ENCODE data around the gene SEL1L3.

The SEL1L3 gene

GRCh38 chr4:25817059-25817681 lies 45.6 kb downstream of the SEL1L3 start:
- no peak for DNase-seq (ENCODE audit: low read depth in 2 of 2)

GRCh38 chr4:25816591-25817058 lies 46.2 kb downstream of the SEL1L3 start:
- DNase-seq (ENCODE audit: low read depth in 2 of 2): no peak

GRCh38 chr4:25815586-25815985 lies 47.2 kb downstream of the SEL1L3 start:
- no peak for DNase-seq (ENCODE audit: low read depth in 2 of 2)

DNA sequence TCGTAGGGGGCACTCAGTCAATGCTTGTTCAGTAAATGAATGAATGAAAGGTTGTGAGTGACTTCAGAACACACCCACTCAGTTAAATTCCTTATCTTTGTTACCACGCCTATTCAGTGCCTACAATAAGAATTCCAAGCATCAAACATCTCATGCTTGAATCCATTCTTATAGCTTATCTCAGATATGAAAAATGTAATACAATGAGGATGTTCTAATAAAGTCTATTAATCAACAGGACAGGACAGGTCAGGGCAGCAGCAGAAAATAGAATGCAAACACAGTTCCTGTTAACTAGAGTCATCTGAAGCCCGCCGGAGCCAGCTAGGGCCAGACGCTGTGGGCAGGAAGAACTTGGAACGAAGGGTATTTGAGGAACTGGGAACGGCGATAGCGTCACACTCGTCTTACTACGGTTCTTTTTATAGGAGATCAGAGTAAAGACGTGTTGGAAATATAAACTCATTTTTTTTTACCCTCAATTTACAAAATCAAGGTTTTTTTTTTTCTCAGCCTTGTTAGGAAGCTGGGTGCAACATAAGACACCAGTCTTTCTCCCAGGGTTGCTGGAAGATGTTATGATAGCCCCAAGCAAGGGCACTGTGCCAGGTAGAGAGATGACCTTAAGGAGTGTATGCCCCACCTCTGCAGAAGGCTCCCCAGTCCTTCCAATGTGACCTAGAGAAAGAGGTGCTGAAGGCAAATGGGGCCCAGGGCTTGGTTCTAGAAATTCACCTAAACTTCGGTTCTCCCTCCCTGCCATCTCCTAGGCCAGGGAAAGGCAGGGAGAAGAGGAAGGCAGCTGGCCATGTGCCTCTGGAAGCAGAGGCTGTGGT lies 48.3 kb downstream of the SEL1L3 start:
- no peak for DNase-seq (ENCODE audit: low read depth in 2 of 2)

DNA sequence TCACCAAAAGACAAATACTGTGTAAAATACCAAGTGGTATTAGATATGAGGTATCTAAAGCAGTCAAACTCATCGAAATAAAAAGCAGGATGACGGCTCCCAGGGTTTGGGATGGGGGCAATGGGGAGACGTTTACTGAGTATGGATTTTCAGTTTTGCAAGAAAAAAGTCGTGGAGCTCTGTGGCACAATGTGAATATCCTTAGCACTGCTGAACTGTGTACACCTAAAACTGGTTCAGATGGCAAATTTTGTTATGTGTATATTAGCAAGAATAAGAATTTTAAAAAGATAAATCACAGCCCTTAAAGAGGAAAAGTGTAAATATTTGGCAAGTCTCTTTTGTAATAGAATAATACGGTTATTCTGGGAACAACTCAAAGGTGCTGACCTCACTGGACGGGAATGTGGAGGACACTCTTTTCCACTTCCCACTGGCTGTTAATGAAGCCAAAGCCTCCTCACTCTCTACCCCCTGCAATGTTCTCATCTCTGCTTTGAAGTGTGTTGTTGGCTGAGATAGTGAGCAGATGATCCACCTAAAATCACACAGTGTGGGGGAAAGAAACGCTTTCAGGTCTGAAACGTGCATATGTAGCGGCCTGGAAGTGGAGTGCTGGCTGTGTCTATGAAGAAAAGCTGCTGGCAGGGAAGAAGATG lies 49.2 kb downstream of the SEL1L3 start:
- no peak for DNase-seq (ENCODE audit: low read depth in 2 of 2)

DNA sequence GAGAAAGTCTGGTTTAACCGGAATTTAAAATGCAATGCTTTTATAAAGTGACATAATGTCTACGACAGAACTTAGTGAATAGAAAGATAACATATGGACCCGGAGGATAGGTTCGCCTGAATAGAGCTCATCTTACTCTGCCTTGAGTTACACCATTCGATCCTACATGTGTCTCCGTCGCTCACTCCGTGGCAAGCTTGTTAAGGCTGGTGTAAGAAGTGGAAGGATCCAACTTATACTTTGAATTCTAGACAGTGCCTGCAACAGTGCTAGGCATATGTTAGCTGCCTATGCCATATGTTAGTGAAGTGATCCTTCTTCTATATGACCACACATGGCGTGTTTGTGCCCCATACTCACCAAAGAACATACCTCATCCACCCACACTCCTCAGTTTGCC lies 50.9 kb downstream of the SEL1L3 start:
- DNase-seq (ENCODE audit: low read depth in 2 of 2): no peak

DNA sequence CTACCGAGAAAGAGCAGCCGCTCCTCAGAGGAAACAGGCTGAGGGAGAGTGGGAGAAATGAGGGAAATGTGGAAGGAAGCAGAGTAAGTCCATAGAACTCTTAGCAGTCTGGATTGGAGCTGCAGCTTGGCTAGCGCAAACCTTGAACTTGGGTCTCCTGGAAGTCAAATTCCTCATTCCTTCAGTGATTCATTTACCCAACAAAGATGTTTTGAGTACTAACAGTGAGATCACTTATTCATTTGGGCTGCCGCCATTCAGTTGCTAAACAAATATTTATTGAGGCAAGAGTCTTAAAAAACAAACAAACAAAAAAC lies 51.5 kb downstream of the SEL1L3 start:
- no peak for DNase-seq (ENCODE audit: low read depth in 2 of 2)

- DNase-seq (ENCODE audit: low read depth in 2 of 2): no peak
Observed at GRCh38 chr4:25810461-25811373, 52.1 kb downstream of the SEL1L3 start.

- no peak for DNase-seq (ENCODE audit: low read depth in 2 of 2)
Observed at GRCh38 chr4:25809996-25810395, 52.8 kb downstream of the SEL1L3 start.

DNA sequence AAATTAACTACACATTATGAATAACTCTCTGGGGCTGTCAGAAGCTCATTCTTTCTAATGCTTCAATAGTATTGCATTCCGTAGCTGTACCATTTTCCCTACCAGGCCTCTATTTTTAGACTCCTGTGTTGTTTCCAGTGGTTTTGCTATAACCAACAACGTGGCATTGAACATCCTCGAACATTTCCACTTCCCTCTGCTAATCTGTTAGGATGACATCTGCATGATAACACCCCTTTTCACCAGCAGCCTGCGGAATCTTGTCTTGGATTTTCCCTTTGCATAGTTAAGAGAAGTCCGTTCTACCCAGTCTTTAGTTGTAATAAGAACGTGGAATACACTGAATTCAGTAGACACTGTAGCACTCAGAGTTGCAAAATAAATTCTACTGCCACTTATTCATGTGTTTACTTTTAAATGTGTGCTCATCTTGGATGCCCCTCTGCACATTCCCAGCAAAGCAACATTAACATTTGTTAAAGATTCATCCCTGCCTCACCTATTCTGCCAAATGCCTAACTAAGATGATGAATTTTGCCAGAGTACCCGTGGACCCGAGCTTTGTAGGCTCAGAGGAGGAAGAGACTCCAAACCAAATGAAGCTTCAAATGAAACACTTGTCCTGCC lies 55.6 kb downstream of the SEL1L3 start:
- no peak for DNase-seq (ENCODE audit: low read depth in 2 of 2)

GRCh38 chr4:25805255-25805860 lies 57.4 kb downstream of the SEL1L3 start:
- no peak for DNase-seq (ENCODE audit: low read depth in 2 of 2)

DNA sequence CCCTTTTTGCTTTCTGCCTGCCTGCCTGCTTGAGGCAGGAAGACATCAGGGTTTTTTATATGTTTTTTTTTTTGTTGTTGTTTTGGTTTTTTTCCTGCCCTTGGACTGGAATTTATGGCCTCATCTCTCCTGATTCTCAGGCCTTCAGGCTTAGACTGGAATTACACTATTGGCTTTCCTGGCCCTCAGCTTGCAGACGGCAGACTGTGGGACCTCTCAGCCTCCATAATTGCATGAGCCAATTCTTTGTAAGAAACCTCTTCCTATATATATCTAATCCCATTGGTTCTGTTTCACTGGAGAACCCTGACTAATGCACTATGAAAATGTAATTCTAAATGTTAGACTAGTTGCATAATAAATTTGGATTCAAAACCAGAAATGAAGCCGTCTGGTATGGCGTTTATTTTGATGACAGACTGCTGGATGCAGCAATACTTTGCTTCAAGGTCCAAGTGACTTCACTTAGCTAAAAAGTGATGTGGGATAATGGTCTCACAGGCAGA lies 59.0 kb downstream of the SEL1L3 start:
- DNase-seq (ENCODE audit: low read depth in 2 of 2): no peak

DNA sequence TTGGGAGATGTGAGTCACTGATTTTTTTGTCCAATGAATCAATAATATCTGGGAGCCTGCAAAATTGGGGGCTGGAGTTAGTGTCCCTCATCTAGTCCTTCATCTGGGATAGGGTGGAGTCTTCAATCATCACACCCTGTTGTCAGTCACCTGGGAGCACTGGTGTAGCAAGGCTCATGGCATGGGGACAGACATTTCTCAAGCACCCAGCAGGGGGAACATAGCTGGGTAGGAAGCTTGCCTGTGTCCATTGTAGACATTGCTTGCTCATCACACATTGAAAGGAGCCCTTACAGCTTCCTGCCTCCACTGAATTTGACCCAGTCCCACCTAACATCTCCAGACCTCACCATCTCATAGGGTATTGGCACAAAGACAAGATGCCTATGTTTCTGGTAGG lies 61.2 kb downstream of the SEL1L3 start:
- DNase-seq (ENCODE audit: low read depth in 2 of 2): no peak

GRCh38 chr4:25800245-25800644 lies 62.5 kb downstream of the SEL1L3 start:
- DNase-seq (ENCODE audit: low read depth in 2 of 2): no peak

GRCh38 chr4:25799522-25799921 lies 63.3 kb downstream of the SEL1L3 start:
- DNase-seq (ENCODE audit: low read depth in 2 of 2): no peak

DNA sequence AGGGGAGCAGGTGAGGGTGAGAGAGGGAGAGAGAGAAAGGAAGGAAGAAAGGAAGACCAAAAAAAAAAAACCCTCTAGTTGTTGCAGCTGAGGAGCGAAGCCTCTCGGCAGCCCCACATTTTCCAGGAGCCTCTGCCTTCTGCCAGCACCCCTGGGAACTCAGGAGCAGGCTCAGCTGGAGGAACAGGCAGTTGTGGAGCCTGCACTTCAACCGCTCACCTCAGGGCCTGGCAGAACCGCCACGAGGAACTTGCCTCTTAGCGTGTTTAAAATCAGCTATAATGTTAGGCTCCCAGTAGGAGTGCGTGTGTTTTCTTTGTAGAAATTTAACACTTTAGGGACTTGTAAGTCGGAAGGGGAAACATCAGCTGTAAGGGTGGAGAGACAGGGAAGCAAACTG lies 65.7 kb downstream of the SEL1L3 start:
- no peak for DNase-seq (ENCODE audit: low read depth in 2 of 2)

DNA sequence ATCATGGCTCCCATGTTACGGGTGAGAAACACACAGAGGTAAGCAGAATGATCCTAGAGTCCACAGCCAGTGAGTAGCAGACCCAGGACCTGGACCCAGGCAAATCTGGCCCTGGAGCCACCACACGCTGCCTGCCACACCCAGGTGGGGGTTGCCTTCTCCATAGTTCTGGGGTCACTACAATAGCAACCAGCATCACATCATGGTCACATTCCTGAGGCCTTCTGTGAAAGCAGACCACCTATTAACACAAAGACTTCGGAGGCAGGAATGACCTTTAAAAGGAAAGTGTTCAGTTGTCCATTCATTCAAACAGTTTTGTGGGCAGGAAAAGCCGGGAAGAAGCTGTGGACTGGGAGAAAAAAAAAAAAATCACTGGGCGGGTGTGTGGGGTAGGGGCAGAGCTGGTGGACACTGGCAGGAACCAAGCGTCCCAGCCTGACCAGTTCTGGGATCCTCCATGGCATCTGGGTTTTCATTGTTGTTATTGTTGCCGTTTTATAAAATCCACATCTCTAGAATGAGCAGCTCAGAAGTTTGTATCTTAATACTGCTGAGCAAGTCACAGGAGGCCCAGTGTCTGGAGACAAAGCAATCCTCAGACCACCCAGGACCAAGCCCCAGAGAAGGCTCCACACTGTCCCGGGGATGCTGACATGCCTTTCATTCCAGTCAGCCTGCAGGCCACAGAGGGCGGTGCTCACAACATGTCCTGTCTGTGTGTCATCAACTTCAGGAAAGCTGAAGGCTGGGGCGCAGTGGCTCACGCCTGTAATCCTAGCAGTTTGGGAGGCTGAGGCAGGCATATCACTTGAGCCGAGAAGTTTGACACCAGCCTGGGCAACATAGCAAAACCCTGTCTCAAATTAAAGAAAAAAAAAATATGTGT lies 67.0 kb downstream of the SEL1L3 start:
- no peak for DNase-seq (ENCODE audit: low read depth in 2 of 2)

DNA sequence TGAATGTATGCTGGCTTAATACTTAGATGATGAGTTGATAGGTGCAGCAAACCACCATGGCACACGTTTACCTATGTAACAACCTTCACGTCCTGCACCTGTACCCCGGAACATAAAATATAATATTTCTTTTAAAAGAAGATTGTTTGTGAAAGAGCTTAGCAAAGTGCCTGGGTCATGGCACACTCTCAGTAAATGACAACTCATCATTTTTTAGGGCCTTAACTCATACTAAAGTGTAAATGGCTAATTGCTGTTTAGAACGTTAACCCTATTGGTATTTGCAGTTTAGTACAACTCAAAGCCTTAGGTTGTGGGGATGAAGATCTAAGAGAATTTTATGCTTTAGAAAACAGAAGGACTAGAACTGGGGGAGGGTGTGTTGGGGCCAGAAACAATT lies 67.7 kb downstream of the SEL1L3 start:
- DNase-seq (ENCODE audit: low read depth in 2 of 2): no peak

DNA sequence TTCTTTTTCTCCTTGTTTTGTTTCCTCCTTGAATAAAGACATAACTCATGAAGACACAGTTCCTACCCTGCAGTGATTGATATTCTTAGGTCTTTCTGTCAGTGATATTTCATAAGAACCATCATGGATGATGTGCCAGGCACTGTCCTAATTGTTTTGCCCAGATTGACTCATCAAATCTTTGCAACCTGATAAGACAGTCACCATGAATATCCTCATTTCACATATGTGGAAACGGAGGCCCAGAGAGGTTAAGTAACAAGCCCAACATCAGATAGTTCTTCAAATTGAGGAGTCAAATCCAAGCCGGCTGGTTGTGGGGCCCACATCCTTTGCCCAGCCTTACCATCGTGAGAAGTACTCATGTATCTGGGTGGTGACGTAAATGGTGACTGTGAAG lies 69.9 kb downstream of the SEL1L3 start:
- no peak for DNase-seq (ENCODE audit: low read depth in 2 of 2)
